HEK293 (cell line): ENCODE results near the gene LHX4.

ENCODE experiments used
- CTCF ChIP-seq: fragments of 450-650 bp; formaldehyde crosslinking; IDR thresholded peaks from 2 replicates; pipeline ENCODE4 v1.5.1; 2016; ENCODE audit warnings: missing biosample characterization, missing genetic modification characterization
- ZNF449 ChIP-seq: fragments of 450-650 bp; formaldehyde crosslinking; IDR thresholded peaks from 2 replicates; pipeline ENCODE4 v1.5.1; 2017; ENCODE audit warnings: missing biosample characterization, mild to moderate bottlenecking, missing genetic modification characterization, moderate library complexity
- ZNF776 ChIP-seq: fragments of 450-650 bp; formaldehyde crosslinking; IDR thresholded peaks from 2 replicates; pipeline ENCODE4 v1.5.0; 2017; ENCODE audit warnings: missing biosample characterization, missing genetic modification characterization, borderline replicate concordance

- no peak for TF ChIP-seq ZNF776 (tag by site-specific recombination)
- TF ChIP-seq CTCF (tag by site-specific recombination) = no peak
- TF ChIP-seq ZNF449 (tag by site-specific recombination) = no peak
Measured at GRCh38 chr1:180255536-180256340, 25.7 kb downstream of the LHX4 start.
